Activated CD4-positive, alpha-beta T cell treated with anti-CD3 and anti-CD28 coated beads, Interleukin-2, Interleukin-6, amounts not matched to agents 100 ng/mL and 50 ng/mL, durations not matched to agents 16 hours and 8 hours (primary cell): Measurements from ENCODE around the gene MARF1.
"Not testable (repeated sequence)": the region's sequence is repeated elsewhere in the genome, so short reads cannot be mapped to it uniquely, and the experiment has no call there.

Source experiments
- DNase-seq: peaks from one replicate; pipeline ENCODE4 v3.0.0-alpha.2; 2020

The MARF1 gene

DNA sequence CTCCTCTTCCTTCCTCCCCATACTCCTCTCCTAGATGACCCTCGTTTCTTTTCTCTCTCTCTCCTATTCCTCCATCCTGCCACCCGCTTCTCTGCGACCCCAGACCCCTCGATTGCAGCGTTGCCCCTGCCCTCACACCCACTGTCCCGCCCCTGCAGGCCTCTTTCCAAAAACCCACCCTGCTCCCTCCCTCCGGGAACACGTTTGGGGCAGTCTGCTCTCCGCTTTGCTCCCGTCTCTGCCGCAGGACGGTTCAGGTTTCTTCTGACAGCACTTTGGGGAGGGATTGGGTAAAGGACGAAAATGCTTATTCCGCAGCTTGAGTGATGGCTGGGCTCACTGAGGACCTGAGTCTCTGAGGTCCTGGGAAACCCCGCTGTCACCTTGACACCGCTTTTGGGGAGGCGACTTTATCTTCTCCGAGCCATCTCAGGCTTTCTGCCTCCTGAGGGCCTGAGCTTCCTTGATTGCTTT is 7.8 kb upstream of the MARF1 start:
- peak; percentile 61 for DNase-seq

- DNase-seq, result peak; percentile 92
These were observed 7.2 kb upstream of the MARF1 start, which contains the start of gene NDE1 for GRCh38 chr16:15650019-15650697. Gene NDE1 (plus strand): TSS chr16:15650245. CDS start chr16:15664779, 14,534 bp downstream.

DNA sequence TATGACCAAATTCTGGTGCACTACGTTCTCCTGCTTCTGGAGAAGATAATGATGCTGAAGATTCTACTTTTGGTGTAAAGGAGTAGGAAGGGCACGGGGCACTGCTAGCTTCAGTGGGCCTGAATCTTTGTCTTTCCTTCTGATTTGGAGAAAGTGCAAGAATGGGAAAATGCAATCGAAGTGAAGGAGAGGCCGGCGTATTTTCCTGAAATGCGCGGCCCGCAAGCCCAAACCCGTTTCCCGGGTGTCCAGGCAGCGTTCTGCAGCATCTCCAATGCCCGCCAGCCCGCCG is 6.7 kb upstream of the MARF1 start:
- no peak for DNase-seq

GRCh38 chr16:15649311-15649710 is 6.4 kb upstream of the MARF1 start:
- not testable (repeated sequence) for DNase-seq

- no peak for DNase-seq
These were observed 5.3 kb upstream of the MARF1 start for GRCh38 chr16:15648135-15648730.

GRCh38 chr16:15647294-15648014 is 4.5 kb upstream of the MARF1 start:
- no peak for DNase-seq

DNA sequence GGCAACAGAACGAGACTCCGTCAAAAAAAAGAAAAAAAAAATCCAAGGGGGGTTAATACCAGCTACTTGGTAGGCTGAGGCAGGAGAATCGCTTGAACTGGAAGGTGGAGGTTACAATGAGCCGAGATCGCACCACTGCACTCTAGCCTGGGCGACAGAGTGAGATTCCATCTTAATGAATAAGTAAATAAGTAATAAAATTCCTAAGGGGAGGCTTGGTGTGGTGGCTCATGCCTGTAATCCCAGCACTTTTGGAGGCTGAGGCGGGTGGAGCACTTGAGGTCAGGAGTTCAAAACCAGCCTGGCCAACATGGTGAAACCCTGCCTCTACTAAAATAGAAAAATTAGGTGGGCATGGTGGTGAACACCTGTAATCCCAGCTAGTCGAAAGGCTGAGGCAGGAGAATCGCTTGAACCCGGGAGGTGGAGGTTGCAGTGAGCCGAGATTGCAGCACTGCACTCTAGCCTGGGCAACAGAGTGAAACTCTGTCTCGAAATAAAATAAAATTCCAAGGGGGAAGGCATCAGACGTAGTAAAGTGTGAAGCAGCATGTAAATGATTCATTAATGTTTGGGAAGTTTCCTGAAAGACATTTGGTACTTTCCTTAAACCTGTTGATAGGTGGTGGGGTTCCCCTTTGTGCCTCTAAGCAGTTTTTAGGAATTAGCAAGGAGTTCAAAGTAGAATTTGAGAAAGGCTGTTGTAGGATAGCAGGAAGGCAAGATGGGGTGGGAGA is 3.8 kb upstream of the MARF1 start:
- not testable (repeated sequence) for DNase-seq

DNA sequence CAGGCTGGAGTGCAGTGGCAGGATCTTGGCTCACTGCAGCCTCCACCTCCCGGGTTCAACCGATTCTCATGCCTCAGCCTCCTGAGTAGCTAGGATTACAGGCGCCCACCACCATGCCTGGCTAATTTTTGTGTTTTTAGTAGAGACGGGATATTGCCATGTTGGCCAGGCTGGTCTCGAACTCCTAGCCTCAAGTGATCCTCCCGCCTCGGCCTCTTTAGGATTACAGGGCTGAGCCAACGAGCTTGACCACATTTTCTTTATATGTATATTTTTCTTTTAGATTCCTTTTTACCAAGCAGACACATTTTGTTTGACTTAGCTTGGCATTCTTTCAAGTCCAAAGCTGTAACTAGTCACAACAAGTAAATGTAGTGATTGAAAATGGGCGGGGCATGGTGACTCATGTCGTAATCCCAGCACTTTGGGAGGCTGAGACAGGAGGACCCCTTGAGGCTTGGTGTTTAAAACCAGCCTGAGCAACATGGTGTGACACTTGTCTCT is 2.1 kb upstream of the MARF1 start:
- DNase-seq, result peak; percentile 42

GRCh38 chr16:15644267-15644961 is 1.5 kb upstream of the MARF1 start:
- no peak for DNase-seq

GRCh38 chr16:15643946-15644250 is 944 bp upstream of the MARF1 start:
- DNase-seq, result no peak

- peak; percentile 81 for DNase-seq
These were observed 352 bp downstream of the MARF1 start for GRCh38 chr16:15642557-15643047.

DNA sequence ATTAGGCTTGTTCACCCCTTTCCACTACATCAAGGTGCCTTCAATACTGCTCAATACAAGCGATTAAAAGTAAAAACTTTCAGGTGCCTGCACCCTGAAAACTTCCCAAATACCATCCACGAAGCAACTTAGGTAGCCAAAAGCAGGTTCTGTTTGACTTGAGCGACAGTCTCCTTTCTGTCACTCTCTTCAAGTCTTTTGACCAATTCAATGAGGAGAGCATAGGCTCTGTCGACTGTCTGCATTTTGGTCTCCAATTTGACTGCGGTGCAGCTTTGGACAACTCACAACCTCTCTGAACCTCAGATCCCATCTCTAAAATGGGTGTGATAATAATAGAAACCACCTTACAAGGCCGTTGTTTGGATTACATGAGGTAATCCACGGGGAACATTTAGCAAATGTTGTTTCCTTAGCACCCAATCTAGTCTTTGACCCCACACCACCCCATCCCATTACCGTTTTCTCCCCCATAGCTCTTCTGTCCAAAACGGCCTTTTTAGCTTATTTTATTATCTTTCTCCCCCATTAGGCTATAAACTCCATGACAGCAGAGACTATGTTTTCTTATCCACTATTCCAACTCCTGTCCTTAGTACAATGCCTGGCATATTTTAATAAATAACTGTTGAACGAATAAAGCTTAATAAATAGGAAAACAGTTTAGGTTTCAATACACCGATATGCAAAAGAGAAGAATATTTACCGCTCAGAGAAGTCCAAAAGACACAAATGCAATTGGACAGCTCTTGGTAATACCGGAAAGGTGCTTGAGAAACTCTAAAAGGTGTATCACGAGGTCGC is 999 bp downstream of the MARF1 start:
- DNase-seq, result no peak

GRCh38 chr16:15640966-15641365 is 2.0 kb downstream of the MARF1 start:
- DNase-seq, result no peak

GRCh38 chr16:15639061-15639568 is 3.8 kb downstream of the MARF1 start:
- DNase-seq, result peak; percentile 43

DNA sequence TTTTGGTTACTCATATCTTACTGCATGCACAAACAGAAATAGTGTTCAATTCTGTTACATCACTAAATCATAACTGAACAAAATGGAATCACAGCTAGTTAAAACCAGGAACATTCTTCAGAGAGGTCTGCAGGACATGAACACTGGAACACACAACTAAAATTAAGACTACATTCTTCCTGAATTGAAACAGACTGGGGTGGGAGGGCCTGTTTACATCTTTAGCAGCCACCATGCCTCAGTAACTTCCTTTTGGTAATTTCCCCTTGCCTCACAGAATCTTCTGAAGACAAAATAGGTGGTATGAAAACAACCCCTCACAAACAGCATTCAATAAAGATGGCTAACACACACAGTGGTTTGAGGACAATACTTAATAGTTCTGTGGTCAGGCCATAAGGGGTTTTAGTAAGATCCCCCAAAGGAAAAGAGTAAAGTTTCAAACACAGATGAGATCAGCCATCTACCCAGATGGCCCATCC is 6.5 kb downstream of the MARF1 start:
- DNase-seq, result peak; percentile 33

DNA sequence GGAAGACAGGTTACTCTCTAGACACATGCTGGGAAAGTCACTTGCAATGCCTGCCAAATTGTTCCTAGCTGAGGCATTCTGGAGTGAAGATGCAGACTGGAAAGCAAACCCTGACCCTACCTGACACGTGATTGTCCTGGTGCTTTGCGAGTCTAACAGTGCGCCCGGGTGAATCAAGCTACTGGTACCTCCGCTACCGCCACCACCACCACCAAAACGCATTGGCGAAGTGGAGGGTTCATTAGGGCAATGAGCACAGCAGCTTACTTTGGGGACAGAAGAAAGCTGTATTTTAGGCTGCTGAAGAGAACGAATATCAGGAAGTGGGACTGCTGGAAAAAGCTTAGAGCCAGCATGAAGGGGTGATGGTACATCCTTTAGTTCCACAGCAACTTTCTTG is 7.0 kb downstream of the MARF1 start:
- no peak for DNase-seq

DNA sequence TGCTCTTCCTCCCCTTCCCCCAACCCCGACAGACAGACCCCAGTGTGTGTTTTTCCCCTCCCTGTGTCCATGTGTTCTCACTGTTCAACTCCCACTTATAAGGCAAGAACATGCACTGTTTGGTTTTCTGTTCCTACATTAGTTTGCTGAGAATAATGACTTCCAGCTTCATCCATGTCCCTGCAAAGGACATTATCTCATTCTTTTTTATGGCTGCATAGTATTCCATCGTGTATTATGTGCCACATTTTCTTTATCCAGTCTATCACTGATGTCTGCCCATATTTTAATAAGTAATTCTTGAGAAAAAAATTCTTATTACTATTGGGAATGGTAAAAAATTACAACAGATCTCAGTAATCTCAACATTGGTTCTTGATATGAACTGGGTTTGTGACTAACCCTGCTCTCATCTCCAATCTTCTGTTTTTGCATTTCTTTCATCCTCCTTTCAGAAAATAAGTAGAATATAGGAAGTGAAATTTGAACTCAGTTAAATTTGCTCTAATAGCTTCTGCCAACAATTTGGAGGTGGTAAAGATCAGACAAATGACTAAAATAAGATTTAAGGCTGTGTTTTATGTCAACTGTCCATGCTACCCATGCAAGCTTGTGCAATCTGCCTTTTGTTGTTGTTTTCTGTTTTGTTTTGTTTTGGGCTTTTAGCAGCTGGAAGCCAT is 11.1 kb downstream of the MARF1 start:
- DNase-seq, result no peak

DNA sequence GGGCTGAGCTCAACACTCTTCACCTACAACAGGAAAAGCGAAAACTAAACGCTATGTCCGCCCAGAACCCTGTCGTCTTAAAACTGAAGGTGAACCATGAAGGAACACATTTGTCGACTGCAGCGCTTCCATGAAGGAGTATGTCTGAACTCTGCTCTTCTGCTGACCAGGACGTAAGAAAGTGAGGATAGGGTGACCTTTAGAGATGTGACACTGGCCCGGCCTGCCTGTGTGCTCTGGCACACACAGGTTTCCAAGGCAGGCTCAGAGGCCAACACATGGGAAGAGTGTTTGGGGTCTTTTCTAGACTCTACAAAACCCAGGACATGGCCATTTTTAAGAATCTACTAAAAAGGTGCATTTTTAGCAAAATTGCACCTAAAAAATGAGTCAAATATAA is 21.1 kb downstream of the MARF1 start:
- no peak for DNase-seq

DNA sequence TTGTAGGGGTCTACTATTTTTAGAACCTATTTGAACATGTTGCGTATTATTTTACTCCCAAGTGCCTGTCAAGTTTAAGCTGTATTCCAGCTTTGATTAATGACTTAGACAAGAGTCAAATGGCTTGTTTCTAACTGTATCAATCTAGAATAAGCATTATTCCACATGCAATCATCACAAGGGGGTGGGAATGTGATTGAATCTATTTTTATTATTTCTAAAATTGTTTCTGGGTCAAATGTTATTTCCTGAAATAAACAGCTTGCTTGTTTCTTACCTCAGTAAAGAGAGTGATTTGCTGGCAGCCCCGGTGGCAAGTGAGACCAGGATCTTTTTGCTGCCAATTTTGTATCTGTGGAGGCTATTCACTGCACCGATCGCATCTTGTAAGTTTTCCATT is 21.5 kb downstream of the MARF1 start:
- no peak for DNase-seq

GRCh38 chr16:15620611-15621195 is 22.3 kb downstream of the MARF1 start:
- no peak for DNase-seq
